Vagina (tissue), 2 donors: ENCODE results near the gene NGEF. TPM values are rescaled to one million over a fixed set of nuclear protein-coding genes. Genes with fewer than 3 reads are reported as not detected.

ENCODE experiments used
- DNase-seq, 2 donors: peaks; one replicate each; pipeline ENCODE4 v3.0.0-alpha.2; 2017; ENCODE audit errors: extremely low spot score in 2 of 2
- H3K27ac ChIP-seq: fragments of 200-600 bp; sonication (generic); one replicate; pipeline ENCODE4 v1.5.1; 2019
- H3K27me3 ChIP-seq: fragments of 200-600 bp; sonication (generic); one replicate; pipeline ENCODE4 v1.5.1; 2019
- H3K36me3 ChIP-seq, 2 donors: fragments of 200-600 bp; sonication (generic); one replicate each; pipeline ENCODE4 v1.5.1; 2017 to 2019
- H3K4me1 ChIP-seq: fragments of 200-600 bp; sonication (generic); one replicate; pipeline ENCODE4 v1.5.1; 2019
- H3K4me3 ChIP-seq, 2 donors: fragments of 200-600 bp; sonication (generic); 1 replicate in 1 of 2; 2 replicates in 1 of 2; pipeline ENCODE4 v1.5.1; 2016 to 2019
- H3K9me3 ChIP-seq: fragments of 200-600 bp; sonication (generic); one replicate; pipeline ENCODE4 v1.5.1; 2019
- POLR2A ChIP-seq, 2 donors: fragments of 450-650 bp; IDR thresholded peaks; one replicate each; pipeline ENCODE4 v1.6.1; 2017; ENCODE audit warnings: antibody characterized with exemption in 2 of 2, mild to moderate bottlenecking in 2 of 2, moderate library complexity in 2 of 2
- POLR2AphosphoS5 ChIP-seq, 2 donors: sonication (generic); formaldehyde crosslinking; IDR thresholded peaks; one replicate each; pipeline ENCODE4 v1.9.0; 2017; ENCODE audit warnings: antibody characterized with exemption in 2 of 2, mild to moderate bottlenecking in 2 of 2, low read depth in 1 of 2; ENCODE audit not compliant: insufficient read depth in 1 of 2
- intact Hi-C: fragments of 100-400 bp; cut with DNase I; formaldehyde crosslinking; loops from one replicate; pipeline ENCODE4 v1.15.1; 2023
- total RNA-seq: library from RNA; depleted of rRNA; stranded (reverse); fragments of >200 nt; gene quantifications from one replicate; pipeline ENCODE4 v1.2.3, GENCODE V29; 2016
- TF ChIP-seq, protein P1 (sequence below), 3 experiments: fragments of 450-650 bp in 2 of 3; fragments of 200-600 bp in 1 of 3; sonication (generic) in 1 of 3; IDR thresholded peaks; one replicate each; pipeline ENCODE4 v1.5.1; 2017 to 2019; ENCODE audit warnings: antibody characterized with exemption in 3 of 3, mild to moderate bottlenecking in 2 of 3, moderate library complexity in 2 of 3

Gene NGEF
- total RNA-seq, 1 donor from 2014 or later = 4.9 TPM

- H3K36me3 ChIP-seq = no peaks in the 10 kb centered on the region
- H3K4me3 ChIP-seq = no peak overlapping the region
- H3K27ac ChIP-seq = no peak overlapping the region
- H3K9me3 ChIP-seq = no peaks in the 10 kb centered on the region
- H3K4me1 ChIP-seq = no peaks in the 10 kb centered on the region
- DNase-seq = no peak
- intact Hi-C loops = no loop called here
- no peaks in the 10 kb centered on the region for H3K27me3 ChIP-seq
- TF ChIP-seq POLR2A (IDR thresholded peaks at IDR 0.05) (no peak), POLR2AphosphoS5 (IDR thresholded peaks at IDR 0.05; ENCODE audit: insufficient read depth in 1 of 2, low read depth in 1 of 2) (no peak)
- TF ChIP-seq, protein P1, sequence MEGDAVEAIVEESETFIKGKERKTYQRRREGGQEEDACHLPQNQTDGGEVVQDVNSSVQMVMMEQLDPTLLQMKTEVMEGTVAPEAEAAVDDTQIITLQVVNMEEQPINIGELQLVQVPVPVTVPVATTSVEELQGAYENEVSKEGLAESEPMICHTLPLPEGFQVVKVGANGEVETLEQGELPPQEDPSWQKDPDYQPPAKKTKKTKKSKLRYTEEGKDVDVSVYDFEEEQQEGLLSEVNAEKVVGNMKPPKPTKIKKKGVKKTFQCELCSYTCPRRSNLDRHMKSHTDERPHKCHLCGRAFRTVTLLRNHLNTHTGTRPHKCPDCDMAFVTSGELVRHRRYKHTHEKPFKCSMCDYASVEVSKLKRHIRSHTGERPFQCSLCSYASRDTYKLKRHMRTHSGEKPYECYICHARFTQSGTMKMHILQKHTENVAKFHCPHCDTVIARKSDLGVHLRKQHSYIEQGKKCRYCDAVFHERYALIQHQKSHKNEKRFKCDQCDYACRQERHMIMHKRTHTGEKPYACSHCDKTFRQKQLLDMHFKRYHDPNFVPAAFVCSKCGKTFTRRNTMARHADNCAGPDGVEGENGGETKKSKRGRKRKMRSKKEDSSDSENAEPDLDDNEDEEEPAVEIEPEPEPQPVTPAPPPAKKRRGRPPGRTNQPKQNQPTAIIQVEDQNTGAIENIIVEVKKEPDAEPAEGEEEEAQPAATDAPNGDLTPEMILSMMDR (IDR thresholded peaks at IDR 0.05) = no peak
These were observed 24.0 kb upstream of the NGEF start for GRCh38 chr2:233037078-233037477.

DNA sequence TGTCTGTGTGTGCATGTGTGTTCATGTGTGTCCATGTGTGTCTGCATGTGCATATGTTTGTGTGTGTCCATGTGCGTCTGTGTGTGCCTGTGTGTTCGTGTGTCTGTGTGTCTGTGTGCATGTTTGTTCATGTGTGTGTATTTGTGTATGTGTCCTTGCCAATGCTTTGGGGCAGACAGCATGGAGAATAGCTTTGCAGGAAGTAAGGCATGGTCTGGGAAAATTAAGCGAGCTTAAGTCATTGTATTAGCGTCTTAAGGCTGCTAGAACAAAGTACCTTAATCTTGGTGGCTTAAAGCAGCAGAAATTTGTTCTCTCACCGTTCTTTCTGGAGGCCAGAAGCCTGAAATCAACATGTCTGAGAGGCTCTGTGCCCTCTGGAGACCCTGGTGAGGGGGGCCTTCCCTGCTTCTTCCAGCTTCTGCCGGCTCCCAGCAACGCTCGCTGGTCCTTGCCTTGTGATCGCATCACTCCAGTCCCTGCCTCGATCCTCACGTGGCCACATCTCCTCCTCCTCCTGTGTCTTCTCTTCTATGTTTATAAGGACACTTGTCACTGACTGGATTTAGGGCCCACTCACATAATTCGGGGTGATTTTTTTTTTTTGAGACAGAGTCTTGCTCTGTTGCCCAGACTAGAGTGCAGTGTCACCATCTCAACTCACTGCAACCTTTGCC is 23.2 kb upstream of the NGEF start:
- H3K4me1 ChIP-seq = no peaks in the 10 kb centered on the region
- H3K36me3 ChIP-seq = no peaks in the 10 kb centered on the region
- intact Hi-C loops = no loop called here
- no peak overlapping the region for H3K27ac ChIP-seq
- no peaks in the 10 kb centered on the region for H3K27me3 ChIP-seq
- H3K4me3 ChIP-seq = no peak overlapping the region
- TF ChIP-seq, protein P1 (IDR thresholded peaks at IDR 0.05) = no peak
- TF ChIP-seq POLR2AphosphoS5 (IDR thresholded peaks at IDR 0.05; ENCODE audit: insufficient read depth in 1 of 2, low read depth in 1 of 2) (no peak), POLR2A (IDR thresholded peaks at IDR 0.05) (no peak)
- H3K9me3 ChIP-seq = no peaks in the 10 kb centered on the region
- no peak for DNase-seq

- intact Hi-C loops = no loop called here
These were observed 22.5 kb upstream of the NGEF start for GRCh38 chr2:233035426-233036161.

GRCh38 chr2:233034091-233034882 is 21.2 kb upstream of the NGEF start:
- Histone ChIP-seq H3K4me3 (no peak overlapping the region), H3K27ac (no peak overlapping the region), H3K9me3 (no peaks in the 10 kb centered on the region), H3K36me3 (no peaks in the 10 kb centered on the region), H3K4me1 (no peaks in the 10 kb centered on the region), H3K27me3 (no peaks in the 10 kb centered on the region)
- no peak for DNase-seq
- intact Hi-C loops = no loop called here
- TF ChIP-seq POLR2AphosphoS5 (IDR thresholded peaks at IDR 0.05; ENCODE audit: insufficient read depth in 1 of 2, low read depth in 1 of 2) (no peak), POLR2A (IDR thresholded peaks at IDR 0.05) (no peak)
- TF ChIP-seq, protein P1 (IDR thresholded peaks at IDR 0.05) = no peak

More at GRCh38 chr2:233035426-233036161, 22.5 kb upstream of the NGEF start:
- H3K9me3 ChIP-seq = no peaks in the 10 kb centered on the region
- no peaks in the 10 kb centered on the region for H3K27me3 ChIP-seq
- H3K4me3 ChIP-seq = no peak overlapping the region
- TF ChIP-seq, protein P1 (IDR thresholded peaks at IDR 0.05) = no peak
- TF ChIP-seq POLR2AphosphoS5 (IDR thresholded peaks at IDR 0.05; ENCODE audit: insufficient read depth in 1 of 2, low read depth in 1 of 2) = no peak
- TF ChIP-seq POLR2A (IDR thresholded peaks at IDR 0.05) = no peak
- H3K36me3 ChIP-seq = no peaks in the 10 kb centered on the region
- no peak for DNase-seq
- no peak overlapping the region for H3K27ac ChIP-seq
- no peaks in the 10 kb centered on the region for H3K4me1 ChIP-seq
